Left cardiac atrium (tissue), 4 donors: Measurements from ENCODE around the gene PFDN1. TPM values are rescaled to one million over a fixed set of nuclear protein-coding genes. Genes with fewer than 3 reads are reported as not detected.
A peak's percentile ranks its signal among the peaks of the same experiment; 100 is the strongest.
"Not testable (repeated sequence)": the region's sequence is repeated elsewhere in the genome, so short reads cannot be mapped to it uniquely, and the experiment has no call there.

Source experiments
- ATAC-seq, 2 donors: fragments of 200-7000 bp; cut with Tn5 transposase; one replicate each; pipeline ENCODE4 v1.9.1; 2020; ENCODE audit warnings: mild to moderate bottlenecking in 2 of 2, moderate library complexity in 2 of 2
- DNase-seq: peaks from one replicate; pipeline ENCODE4 v3.0.0-alpha.2; 2020
- intact Hi-C, 2 donors: fragments of 100-400 bp; cut with DNase I; formaldehyde crosslinking; loops; one replicate each; pipeline versions ENCODE4 v1.14.1 to v1.15.1; 2022 to 2023
- long read RNA-seq: library from polyadenylated mRNA; unstranded; transcript quantifications from one replicate; pipeline ENCODE4 v2.0.0, GENCODE V29; 2021
- total RNA-seq, 2 donors: library from RNA; stranded (reverse); fragmentation: NEBNext Ultra II Directional; extraction: Animal tissue kit (Norgen Biotek cat#: 25700); gene quantifications; one replicate each; pipeline ENCODE4 v1.2.1, GENCODE V29; 2021
- donor health status: DM: no; HTN: yes; CAD: no.
- donor health status: DM: no; HTN: yes; CAD: no; lungs with severe emphysema.
- donor health status: DM: yes; HTN: yes; CAD: no.
- donor health status: Dilated cardiomyopathy.

PFDN1 gene
- total RNA-seq = 10 to 100 TPM; 49.1 to 54.7 TPM
- long read RNA-seq, transcript PFDN1-201 (4 exons, 1,352 nt) = major isoform, 34 of 40 reads
- long read RNA-seq, partial matches to known transcripts = 0 of 40 reads
- long read RNA-seq, other reads (novel, unspliced or antisense) = 3 of 40 reads

DNA sequence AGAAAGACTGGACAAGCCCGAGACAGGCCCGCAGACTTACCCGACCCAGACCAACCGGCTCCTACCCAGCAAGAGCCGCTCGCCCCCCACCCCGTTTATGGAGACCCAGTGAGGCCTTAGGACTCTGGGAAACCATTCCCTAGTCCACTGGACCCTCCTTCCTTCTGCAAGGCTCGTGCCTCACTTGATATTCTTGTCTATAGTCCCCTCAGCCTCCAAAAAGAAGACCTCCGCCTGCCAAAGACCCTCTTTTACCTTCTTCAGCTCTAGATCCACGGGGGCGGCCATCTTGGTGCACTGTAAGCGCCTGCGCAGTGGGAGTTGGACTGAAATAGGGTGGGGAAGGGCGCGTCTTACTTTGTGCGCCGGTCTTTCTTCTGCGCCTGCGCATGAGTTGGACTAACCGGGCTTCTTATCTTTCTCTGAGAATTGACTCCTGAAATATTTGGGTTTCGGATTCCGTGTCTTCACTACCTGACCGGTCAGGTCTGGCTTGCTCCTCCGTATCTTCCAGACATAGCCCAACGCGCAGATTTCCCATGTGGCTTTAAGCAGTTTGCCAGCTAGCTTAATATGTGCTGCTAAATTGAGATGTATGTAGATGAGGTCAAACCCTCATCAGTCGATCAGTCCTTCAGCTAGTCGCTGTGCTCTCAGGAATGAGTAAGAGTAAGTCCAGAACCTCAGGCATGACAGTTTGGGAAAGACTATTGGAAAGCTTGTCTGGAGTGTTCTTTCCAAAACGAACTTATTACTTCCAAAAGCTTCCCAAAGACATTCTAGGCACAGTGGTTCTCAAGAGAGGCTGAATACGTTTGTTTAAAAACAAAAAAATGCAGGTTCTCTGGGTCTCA is at the start of gene PFDN1:
TSS of gene PFDN1 (minus strand) at position 316 of the 854 bp plus-strand sequence. CDS start at position 288, 28 bp downstream.
- DNase-seq (peak; percentile 96), ATAC-seq (peak; percentile 98 to 100)
- intact Hi-C loops = no loop called here

DNA sequence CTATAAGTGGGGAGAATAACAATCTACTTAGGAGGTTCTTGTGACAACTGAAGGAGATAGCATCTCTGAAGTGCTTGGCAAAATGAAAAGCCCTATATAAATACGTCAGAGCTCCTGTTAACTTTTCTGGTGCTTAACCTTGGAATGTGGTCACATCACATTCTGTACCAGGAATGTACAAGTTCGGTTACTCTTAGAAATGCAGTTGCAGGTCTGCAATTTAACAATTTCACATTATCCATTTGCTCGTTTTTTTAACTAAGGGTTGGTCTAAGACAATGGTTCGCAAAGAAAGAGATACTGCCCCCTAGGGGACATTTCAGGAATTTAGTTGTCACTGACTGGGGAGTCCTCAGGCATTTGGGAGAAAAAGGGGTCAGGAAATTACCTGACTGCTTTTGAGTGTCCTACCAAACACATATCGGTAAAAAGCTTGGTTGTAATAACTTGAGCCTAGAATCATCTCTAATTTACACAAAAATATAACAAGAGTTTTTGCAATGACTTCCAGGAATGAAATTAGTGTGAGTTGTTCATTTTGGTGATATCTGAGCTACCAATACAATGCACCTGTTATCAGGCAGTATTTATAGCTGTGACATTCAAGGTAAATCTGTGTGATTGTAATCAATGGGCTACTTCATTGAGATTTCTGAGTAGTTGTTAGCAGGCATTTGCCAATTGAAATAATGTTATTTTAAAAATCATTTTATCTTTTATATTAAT is 48.9 kb upstream of the PFDN1 start:
- DNase-seq (no peak), ATAC-seq (peak; percentile 52 to 56)
- intact Hi-C loops = loop anchor here (2.0 to 10.0 kb wide), 4 partner anchors 107 to 277 kb away; partner anchors contain the start of gene CYSTM1 (in 1 of the 2)

DNA sequence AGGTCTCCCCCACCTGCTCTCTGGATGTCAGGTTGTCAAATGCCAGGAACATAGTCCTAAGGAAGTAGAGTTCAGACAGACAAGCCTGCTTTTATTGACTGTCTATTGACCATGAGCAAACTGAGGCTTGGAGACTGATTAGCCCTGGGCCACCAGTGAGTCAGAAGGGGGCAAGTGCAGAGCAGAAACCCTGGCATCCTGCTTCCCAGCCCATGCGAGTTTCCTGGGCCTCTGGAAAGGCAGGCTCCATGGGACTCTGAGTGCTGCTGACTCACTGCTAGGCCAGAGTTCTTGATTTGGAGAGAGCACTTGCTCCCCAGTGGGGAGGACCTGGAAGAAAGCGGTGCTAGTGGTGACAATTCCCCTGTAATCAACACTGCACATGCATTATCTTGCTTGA is 46.3 kb upstream of the PFDN1 start:
- DNase-seq = no peak
- no peak for ATAC-seq
- intact Hi-C loops = loop anchor here (5.0 to 10.0 kb wide), 2 partner anchors 54 to 172 kb away; partner anchors contain the start of gene CYSTM1 (in 1 of the 2)

DNA sequence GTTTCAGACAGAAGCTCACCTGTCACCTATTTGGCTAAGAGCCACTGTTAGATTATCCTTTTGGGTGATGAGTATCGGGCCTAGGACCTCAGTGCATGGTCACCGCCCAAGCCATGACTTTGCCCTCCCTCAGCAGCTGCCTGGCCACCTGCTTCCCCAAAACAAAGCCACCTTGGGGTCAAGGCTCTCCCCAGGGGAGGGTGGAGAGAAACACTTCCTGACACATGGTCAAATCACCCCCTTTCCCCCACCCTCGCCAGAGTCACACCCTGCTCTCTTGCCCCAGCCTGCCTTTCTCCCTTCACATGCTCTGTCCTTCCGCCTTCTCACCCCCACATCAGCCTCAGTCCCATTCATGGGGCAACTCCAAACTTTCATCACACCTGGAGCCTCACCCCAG is 45.2 kb upstream of the PFDN1 start:
- intact Hi-C loops = loop anchor here (5.0 to 10.0 kb wide), 2 partner anchors 53 to 171 kb away; partner anchors contain the start of gene CYSTM1 (in 1 of the 2)

GRCh38 chr5:140347360-140347759 is 44.5 kb upstream of the PFDN1 start:
- intact Hi-C loops = loop anchor here (5.0 to 10.0 kb wide), 2 partner anchors 53 to 170 kb away; partner anchors contain the start of gene CYSTM1 (in 1 of the 2)
- ATAC-seq = no peak
- no peak for DNase-seq

More for the DNA sequence above, 45.2 kb upstream of the PFDN1 start:
- DNase-seq (no peak), ATAC-seq (no peak)

GRCh38 chr5:140346348-140347221 is 43.7 kb upstream of the PFDN1 start, which contains the start of gene HBEGF:
TSS of gene HBEGF (minus strand) at chr5:140346603. CDS start at chr5:140346328, 275 bp downstream.
- peak; percentile 89 for ATAC-seq
- intact Hi-C loops = loop anchor here (5.0 to 10.0 kb wide), 2 partner anchors 52 to 169 kb away; partner anchors contain the start of gene CYSTM1 (in 1 of the 2)
- peak; percentile 86 for DNase-seq

- peak; percentile 61 to 65 for ATAC-seq
- peak; percentile 80 for DNase-seq
- intact Hi-C loops = loop anchor here (5.0 to 10.0 kb wide), 2 partner anchors 51 to 169 kb away; partner anchors contain the start of gene CYSTM1 (in 1 of the 2)
Measured at GRCh38 chr5:140345919-140346347, 43.0 kb upstream of the PFDN1 start.

DNA sequence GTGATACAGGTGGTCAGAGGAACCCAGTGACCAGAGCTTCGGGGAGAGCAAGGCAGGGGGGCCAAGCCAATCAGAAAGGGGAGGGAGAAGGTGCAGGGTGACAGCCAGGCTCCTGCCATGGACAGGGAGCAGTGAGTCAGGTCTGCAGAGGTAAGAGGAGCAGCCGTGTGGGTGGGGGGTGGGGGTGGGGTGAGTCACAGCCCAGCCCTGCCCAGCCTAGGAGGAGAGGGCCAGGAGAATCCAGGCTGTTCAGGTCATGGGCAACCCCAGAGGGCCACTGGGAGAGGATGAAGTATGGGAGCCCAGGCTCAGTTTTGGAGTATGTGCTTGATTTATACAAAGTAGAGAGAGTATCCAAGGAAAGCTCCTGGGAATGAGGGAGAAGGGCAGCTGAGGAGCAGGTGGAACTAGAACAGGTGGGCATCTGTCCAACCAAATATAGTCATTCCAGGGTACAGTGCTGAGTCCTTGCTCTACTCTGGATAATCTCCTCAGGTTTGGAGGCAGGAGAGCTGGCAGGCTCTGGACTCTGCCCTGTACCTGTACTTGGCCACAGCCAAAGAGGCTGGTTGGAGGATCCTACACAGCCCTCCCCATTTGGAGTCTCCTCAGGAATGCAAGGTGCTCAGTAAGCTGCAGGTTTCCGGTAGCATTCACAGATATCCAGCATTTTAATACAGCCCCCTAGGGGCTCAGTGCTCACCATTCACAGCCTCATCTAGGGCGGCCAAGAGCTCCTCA is 42.0 kb upstream of the PFDN1 start:
- ATAC-seq (peak in 1 of 2 donors; percentile 13), DNase-seq (no peak)
- intact Hi-C loops = loop anchor here (5.0 to 10.0 kb wide), 2 partner anchors 50 to 168 kb away; partner anchors contain the start of gene CYSTM1 (in 1 of the 2)

DNA sequence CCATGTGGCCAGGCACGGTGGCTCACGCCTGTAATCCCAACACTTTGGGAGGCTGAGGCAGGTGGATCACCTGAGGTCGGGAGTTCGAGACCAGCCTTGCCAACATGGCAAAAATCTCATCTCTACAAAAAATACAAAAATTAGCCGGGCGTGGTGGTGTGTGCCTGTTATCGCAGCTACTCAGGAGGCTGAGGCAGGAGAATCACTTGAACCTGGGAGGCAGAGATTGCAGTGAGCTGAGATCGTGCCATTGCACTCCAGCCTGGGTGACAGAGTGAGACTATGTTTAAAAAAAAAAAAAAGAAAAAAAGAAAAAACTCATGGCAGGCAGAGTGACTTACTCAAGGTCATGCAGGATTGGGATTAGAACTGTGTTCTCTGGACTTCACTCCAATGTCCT is 40.9 kb upstream of the PFDN1 start:
- intact Hi-C loops = loop anchor here (10.0 kb wide), 1 partner anchor 49 kb away; no protein-coding TSS in a partner anchor
- not testable (repeated sequence) for DNase-seq, ATAC-seq

DNA sequence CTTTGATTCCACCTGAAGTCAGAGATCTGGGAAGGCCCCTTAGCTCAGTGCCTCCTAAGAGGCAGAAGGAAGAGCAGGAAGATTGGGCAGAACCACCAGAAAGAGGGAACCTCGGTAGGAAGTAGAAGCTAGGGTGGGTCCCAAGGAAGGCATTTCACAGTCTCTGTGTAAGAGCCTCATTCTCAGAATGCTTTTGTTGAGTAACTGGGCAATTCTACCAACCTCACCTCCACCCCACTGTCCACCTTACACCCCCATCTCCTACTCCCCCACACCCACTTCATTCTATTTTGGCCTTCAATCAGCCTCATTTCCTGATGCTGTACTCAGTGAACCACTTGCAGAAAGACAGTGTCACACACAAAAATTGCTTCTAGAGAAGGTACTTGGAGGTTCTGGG is 40.0 kb upstream of the PFDN1 start:
- ATAC-seq = no peak
- DNase-seq = no peak
- intact Hi-C loops = loop anchor here (10.0 kb wide), 1 partner anchor 48 kb away; no protein-coding TSS in a partner anchor

- intact Hi-C loops = loop anchor here (10.0 kb wide), 1 partner anchor 47 kb away; no protein-coding TSS in a partner anchor
- no peak for ATAC-seq
- no peak for DNase-seq
Measured at GRCh38 chr5:140342287-140342686, 39.4 kb upstream of the PFDN1 start.

DNA sequence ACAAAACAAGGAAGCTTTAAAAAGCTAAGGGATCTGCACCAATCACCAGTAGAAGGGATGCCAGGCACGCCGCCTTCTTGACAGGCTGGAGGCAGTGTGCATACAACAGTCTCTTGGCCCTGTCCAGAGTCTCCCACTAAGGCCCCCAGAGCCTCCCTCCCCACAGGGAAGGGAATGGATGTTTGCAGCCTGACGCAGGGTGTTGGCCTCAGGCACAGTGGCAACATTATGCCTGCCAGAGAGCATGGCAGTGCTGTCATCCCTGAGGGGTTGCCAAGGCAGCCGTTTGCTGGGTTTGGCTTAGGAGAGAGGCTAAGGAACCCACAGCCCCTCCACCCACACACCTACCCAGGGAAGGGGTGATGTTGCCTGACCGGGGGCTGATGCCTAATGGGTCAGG is 38.7 kb upstream of the PFDN1 start:
- intact Hi-C loops = loop anchor here (10.0 kb wide), 1 partner anchor 47 kb away; no protein-coding TSS in a partner anchor
- ATAC-seq (peak; percentile 47 to 53), DNase-seq (peak; percentile 55)

DNA sequence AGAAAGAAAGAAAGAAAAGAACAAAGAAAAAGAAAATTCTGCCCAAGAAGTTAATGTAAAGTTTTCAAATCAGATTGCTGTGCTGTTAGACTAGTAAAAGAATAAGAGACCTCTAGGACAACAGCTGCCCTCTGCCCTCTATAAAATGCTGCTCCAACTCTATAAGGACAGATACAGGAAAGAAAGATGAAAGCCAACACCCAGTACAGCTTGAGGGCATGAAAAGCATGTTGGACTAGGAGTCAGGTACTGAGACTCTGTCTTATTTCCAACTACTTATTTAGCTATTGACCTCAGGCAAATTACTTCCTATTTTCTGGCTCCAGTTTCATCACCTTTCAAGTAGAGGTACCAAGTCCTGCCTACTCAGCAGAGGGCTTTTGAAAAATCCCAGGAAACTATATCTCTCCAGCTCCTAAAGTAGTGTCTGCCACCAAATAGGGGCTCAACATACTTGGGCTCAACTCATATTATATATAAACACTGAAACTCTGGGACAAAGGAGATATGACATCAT is 37.8 kb upstream of the PFDN1 start:
- intact Hi-C loops = loop anchor here (10.0 kb wide), 1 partner anchor 46 kb away; no protein-coding TSS in a partner anchor
- DNase-seq = no peak
- ATAC-seq = no peak

DNA sequence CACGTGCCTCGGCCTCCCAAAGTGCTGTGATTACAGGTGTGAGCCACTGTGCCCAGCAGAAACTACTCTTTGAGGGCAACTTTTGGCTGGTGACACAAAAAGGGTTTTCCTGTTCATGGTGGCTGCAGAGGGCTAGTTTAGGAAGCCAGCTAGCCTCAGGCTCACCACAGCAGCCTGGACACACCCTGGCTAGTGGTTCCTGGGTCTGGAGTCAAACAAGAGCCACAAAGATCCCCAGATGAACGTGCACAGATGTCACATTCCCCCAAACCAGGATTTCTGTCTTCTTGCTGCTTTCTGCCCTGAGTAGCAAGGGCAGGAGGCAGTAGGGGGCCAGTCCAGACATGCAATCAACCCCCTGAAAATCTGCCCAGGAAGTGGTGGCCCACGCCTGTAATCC is 36.7 kb upstream of the PFDN1 start:
- intact Hi-C loops = loop anchor here (10.0 kb wide), 1 partner anchor 45 kb away; no protein-coding TSS in a partner anchor
- ATAC-seq (no peak), DNase-seq (no peak)

- no peak for DNase-seq
- ATAC-seq = no peak
- intact Hi-C loops = no loop called here
Measured at GRCh38 chr5:140338908-140339307, 36.0 kb upstream of the PFDN1 start.

- ATAC-seq (no peak), DNase-seq (no peak)
- intact Hi-C loops = no loop called here
Measured at GRCh38 chr5:140338336-140338735, 35.4 kb upstream of the PFDN1 start.

- intact Hi-C loops = no loop called here
- ATAC-seq (no peak), DNase-seq (no peak)
Measured at GRCh38 chr5:140337880-140338279, 35.0 kb upstream of the PFDN1 start.
